ENCODE results near the gene LPAR1.
A peak's percentile ranks its signal among the peaks of the same experiment; 100 is the strongest.

Gene LPAR1

GRCh38 chr9:111037708-111038330 lies 451 bp downstream of the LPAR1 start:
- peak in 18 of 58 donors; percentile 15 to 61 (median 37) for DNase-seq

DNA sequence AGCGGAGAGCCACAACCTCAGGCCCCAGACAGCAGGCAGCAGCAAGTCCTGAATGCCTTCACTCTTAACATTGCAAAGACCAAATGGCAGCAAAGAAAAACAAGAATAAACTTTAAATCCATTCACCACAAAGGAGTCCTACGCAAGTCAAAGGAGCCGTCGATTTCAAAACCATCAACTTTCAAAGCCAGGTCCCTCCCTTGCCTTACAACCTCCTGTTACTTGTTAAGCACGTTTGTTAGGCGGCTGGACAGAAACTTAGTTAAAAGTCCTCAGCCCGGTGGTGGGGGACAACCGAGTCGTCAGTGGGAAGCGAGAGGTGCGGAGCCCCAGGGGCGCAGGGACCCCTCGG lies 938 bp downstream of the LPAR1 start:
- DNase-seq = peak in 5 of 58 donors; percentile 24 to 61 (median 43)

- DNase-seq = no peak
Measured at GRCh38 chr9:111036946-111037345, 1.3 kb downstream of the LPAR1 start.

DNA sequence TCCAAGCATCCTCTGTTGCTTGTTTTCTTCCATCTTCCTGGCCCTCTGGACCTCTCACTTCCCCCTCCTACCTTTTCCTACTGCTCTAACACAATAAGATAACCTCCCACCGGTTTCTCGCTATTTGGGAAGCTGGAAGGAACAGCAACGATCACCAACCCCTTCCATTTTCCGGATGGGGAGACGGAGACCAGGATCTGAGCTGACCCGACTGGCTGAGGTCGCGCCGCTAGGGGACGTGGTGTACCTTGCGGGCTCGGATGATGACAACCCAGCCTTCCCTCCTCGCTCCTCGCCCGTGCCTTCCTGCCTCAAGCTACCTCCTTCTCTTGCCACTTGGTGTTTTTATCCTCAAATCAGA lies 1.9 kb downstream of the LPAR1 start:
- DNase-seq = peak in 45 of 58 donors; percentile 6 to 81 (median 52)

DNA sequence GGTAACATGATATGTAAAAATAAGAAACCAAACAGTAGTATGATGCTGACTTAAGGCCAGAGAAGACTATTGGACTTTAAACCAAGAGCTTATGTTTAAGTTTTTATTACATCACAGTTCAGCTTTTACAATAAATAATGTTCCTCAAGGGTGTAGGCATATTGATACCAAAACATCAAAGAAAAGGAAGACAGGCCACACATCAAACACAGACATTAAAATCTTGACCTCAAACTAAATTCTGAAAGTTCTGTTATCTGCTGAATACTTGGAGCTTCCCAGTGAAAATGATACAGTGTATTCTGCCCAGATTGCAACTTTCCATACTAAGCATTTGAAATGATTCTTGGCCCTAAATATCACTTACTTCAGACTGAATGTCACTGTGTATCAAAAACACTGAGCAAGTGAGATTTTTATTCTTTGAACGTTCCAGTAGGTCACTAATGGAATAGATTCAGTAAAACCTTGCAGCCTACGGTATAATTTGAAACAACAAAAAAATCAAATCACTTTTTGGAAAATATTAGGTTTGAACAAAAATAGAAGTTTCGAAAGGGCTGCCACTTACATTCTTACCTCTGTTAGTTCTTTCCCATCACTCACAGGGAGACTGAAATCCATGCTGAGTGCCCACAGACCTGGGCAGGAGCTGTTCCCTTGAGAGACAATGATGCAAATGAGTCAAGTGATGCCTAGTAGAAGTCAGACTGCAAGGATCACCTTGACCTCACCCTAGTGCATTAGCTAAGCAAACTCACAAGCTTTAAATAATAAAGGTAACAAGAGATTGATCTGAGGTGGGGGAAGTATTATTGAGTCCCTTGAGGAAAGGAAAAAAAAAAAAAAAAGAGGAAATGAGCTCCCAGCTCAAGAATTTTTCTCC lies 2.5 kb downstream of the LPAR1 start:
- no peak for DNase-seq

DNA sequence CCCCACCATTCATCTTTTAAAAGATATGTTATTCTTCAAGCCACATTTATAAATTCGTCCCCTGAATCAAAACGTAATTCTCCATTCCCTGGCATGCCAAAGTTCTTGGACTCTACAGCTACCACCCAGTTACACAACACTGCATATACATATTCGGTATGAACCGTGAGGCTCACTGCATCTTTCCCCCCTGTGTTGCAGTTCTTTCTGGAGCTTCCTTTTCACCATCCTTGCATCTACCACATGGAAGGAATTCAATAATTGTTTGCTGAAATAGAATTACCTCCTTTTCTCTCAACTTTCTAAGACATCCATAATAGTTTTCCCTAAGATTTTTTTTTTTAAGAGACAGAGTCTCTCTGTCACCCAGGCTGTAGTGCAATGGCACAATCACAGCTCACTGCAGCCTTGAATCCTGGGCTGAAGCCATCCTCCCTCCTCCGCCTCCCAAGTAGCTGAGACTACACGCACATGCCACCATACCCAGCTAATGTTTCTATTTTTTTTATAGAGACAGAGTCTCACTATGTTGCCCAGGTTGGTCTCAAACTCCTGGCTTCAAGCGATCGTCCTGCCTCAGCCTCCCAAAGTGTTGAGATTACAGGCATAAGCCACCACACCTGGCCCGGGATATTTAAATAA lies 3.3 kb downstream of the LPAR1 start:
- peak in 3 of 58 donors; percentile 2 to 9 (median 7) for DNase-seq

DNA sequence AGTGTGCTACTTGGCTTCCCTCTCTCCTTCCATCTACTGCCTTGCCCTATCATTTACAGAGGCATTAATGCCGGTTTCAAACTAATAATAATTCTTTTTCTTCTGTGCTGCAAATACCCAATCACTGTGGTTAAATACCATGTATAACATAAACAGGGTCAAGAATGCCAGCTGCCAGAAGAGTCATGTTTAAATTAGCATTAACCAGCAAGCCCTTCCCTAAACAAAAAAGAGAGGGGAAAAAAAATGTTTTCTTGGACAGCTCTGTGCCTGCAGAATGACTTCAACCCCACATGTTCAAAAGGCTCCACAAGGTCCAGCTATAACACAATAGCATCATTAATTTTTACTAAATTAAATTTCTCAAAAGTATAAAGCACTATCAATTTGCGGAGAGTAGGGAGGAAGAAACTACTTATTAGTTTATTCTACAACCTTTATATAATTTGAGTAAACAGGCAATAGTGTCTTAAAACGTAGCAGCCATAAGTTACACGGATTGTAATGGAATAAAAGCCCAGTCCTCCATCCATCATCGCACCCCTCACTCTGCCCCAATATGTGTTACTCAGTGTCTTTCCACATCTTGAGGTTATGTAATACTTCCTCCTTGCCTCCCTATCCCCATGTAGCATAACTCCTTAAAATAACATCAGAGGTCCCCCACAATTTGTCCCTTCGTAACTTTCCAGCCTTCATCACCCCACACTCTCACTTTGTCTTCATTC lies 3.9 kb downstream of the LPAR1 start:
- no peak for DNase-seq

DNA sequence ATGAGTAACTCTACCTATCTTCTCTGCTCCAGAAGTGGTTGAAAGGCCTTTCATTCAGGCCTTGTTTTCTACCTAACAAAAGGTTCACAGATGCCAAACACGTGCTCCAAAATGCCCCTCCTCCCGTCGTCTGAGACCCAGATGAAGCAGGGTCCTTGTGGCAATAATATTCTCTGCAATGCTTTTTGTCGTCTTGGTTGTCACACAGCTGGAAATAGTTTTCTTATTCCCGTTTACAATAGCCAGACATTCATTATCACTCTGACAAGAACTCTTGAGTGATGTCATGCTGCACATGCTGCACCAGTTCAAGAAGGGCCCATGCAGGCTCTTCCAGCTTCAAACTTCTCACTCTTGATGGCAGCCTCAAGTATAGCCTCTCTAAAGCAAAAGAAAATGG lies 7.8 kb downstream of the LPAR1 start:
- peak in 3 of 58 donors; percentile 1 to 24 (median 8) for DNase-seq

- DNase-seq = no peak
Measured at GRCh38 chr9:111029260-111029659, 9.0 kb downstream of the LPAR1 start.

GRCh38 chr9:111027798-111028197 lies 10.5 kb downstream of the LPAR1 start:
- DNase-seq = no peak

- no peak for DNase-seq
Measured at GRCh38 chr9:111023128-111023527, 15.1 kb downstream of the LPAR1 start.

DNA sequence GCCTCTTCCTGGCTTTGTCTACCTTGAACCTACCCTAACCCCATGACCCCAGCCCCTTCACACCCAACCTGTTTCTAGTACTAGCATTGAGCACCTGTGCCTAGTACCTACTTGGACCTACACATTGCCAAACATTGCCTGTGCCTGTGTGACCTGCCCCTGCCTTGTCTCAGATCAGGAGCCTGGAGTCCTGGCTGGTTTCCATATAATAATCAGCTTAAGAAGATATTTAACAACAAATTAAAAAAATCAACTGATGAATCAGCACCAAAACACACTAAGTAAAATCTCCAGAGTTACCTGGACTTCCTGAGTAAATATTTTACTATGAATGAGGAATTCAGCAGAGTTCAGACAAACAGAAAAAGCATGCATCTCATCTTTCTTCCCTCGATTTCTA lies 17.7 kb downstream of the LPAR1 start:
- DNase-seq = no peak

DNA sequence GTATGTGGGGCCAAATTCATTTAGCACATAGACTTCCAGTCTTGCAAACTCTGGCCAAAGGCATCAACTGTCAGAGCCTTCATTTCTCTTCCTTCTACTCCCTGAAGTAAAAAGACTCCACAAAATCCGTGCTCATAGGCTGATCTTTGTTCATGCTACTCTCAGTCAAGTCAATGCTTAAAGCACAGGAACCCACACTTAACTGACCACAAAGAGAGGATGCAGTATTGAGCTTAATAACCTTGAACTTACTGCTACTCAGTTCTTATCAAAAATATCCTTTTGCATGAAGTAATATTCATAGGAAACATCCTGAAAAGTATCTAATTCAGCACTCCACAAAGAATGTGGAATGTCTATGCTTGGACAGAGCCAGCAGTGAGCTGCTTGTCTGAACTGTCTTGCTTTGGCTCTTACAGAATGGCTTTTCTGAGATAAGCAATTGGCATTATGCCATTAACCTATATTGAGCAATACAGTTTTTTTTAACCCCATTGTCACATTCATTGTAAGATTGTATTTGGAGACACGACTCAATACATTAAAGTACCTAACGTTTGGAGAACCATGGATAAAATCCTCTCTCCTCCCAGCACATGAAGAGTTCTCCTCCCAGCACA lies 21.7 kb downstream of the LPAR1 start:
- DNase-seq = no peak

DNA sequence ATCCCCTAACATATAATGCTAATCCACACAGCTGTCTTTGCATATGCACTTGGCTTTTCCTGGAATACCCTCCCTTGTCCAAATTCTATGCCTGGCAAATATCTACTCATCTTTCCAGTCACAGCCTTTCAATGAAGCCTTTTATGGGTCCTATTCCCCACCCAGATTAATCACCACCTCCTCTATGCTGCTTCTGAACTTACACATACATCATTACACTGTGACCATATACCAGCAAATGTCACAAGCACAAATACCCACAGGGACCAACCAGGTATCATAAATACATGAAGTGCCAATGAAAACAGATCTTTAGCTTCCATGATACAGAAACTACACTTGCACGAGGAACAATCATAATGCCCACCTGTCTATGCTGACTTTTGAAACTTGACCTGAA lies 22.3 kb downstream of the LPAR1 start:
- DNase-seq = no peak

GRCh38 chr9:111013707-111014106 lies 24.6 kb downstream of the LPAR1 start:
- no peak for DNase-seq

DNA sequence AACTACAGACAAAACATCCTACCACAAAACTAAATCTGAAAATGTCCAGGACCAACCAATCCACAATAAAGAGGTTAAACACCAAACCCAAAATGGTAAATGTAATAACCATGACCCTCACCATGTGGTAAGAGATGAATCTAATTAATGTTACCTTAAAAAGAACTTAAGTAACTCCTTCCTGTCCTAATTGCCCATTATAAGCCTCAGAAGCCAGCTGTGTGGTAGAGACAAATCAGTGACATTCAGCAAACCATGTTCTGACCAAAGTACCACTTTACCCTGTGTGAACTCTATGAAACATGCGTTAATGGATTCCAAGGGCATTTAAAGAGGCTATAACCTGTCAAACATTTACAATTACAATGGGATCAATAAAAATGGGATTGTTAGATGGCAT lies 25.0 kb downstream of the LPAR1 start:
- no peak for DNase-seq

GRCh38 chr9:111008158-111009075 lies 29.9 kb downstream of the LPAR1 start:
- DNase-seq = no peak

- no peak for DNase-seq
Measured at GRCh38 chr9:111005746-111006470, 32.4 kb downstream of the LPAR1 start.

DNA sequence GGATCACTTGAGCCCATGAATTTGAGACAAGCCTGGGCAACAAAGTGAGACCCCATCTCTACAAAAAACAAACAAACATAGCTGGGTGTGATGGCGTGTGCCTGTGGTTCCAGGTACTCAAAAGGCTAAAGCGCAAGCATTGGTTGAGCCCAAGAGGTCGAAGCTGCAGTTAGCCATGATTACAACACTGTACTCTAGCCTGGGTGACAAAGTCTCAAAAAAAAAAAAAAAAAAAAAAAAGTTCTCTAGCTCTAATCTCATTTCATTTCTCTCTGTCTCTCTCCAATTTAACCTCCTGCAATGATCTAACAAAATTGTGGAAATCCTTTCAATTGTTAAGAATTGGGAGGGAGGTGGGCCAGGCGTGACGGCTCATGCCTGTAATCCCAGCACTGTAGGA lies 33.3 kb downstream of the LPAR1 start:
- no peak for DNase-seq
